ENCODE data around the gene RGS12. TPM values are rescaled to one million over a fixed set of nuclear protein-coding genes. Genes with fewer than 3 reads are reported as not detected.

RGS12 gene
- total RNA-seq, 4 donors from 2014 or later: 12.4 to 77.4 (median 17.3) TPM

- Histone ChIP-seq H3K36me3 (peaks cover 0 to 4% (median 0%) of the 10 kb centered on the region in 4 donors), H3K4me3 (no peak overlapping the region), H3K9me3 (no peaks in the 10 kb centered on the region), H3K27me3 (no peaks in the 10 kb centered on the region), H3K27ac (no peak overlapping the region), H3K4me1 (peaks cover 0 to 15% (median 14%) of the 10 kb centered on the region in 4 donors)
- intact Hi-C loops (cut with DNase I; ENCODE audit: low total_unique reads) (no loop called here), in situ Hi-C loops (cut with MboI; ENCODE audit: low pct_ligation_motif_present in 1 of 4, low pct_unique_long_range_greater_than_20kb in 1 of 4, low sequenced_read_pairs in 3 of 4) (no loop called here)
- no peak for DNase-seq
- 88% methylated on average over 7 of the region's 9 CpGs; no CpG with 5 or more reads in 1 of the 2 donors for WGBS, 2 donors (ENCODE audit: low coverage in 1 of 2)
- no peak for TF ChIP-seq EP300 (IDR thresholded peaks at IDR 0.05; ENCODE audit: low read depth)
- TF ChIP-seq CTCF (IDR thresholded peaks at IDR 0.05): no peak
- no peak for TF ChIP-seq POLR2AphosphoS5 (IDR thresholded peaks at IDR 0.05)
- TF ChIP-seq POLR2A (IDR thresholded peaks at IDR 0.05): no peak
Measured at GRCh38 chr4:3244747-3245146, 48.1 kb upstream of the RGS12 start.

DNA sequence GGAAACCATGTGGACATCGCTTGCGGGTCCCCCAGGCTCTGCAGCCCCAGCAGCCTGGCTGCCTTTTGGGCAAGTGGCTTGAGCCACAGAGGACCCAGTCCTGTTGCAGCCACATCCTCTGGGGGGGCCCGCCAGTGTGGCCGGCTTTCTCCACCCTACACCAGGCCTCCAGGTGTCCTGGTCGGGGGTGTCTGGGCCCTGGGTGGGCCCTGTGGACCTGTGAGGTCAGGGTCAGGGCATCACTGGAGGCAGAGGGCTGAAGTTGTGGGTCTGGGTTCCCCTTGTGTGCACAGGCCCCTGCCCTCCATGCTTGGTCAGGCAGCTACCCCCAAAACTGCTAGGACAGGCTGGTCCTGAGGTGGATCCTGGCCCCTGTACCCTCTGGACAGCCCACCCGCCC lies 47.1 kb upstream of the RGS12 start:
- Histone ChIP-seq H3K27me3 (no peaks in the 10 kb centered on the region), H3K4me1 (peaks cover 0 to 13% (median 13%) of the 10 kb centered on the region in 4 donors), H3K9me3 (no peaks in the 10 kb centered on the region), H3K4me3 (no peak overlapping the region), H3K36me3 (no peaks in the 10 kb centered on the region), H3K27ac (no peak overlapping the region)
- in situ Hi-C loops (cut with MboI; ENCODE audit: low pct_ligation_motif_present in 1 of 4, low pct_unique_long_range_greater_than_20kb in 1 of 4, low sequenced_read_pairs in 3 of 4): no loop called here
- intact Hi-C loops (cut with DNase I; ENCODE audit: low total_unique reads): no loop called here
- 81% methylated on average over 6 of the region's 6 CpGs; no CpG with 5 or more reads in 1 of the 2 donors for WGBS, 2 donors (ENCODE audit: low coverage in 1 of 2)
- no peak for TF ChIP-seq CTCF (IDR thresholded peaks at IDR 0.05)
- TF ChIP-seq EP300 (IDR thresholded peaks at IDR 0.05; ENCODE audit: low read depth): no peak
- no peak for TF ChIP-seq POLR2AphosphoS5 (IDR thresholded peaks at IDR 0.05)
- TF ChIP-seq POLR2A (IDR thresholded peaks at IDR 0.05): no peak
- no peak for DNase-seq

GRCh38 chr4:3246458-3247398 lies 46.1 kb upstream of the RGS12 start:
- intact Hi-C loops (cut with DNase I; ENCODE audit: low total_unique reads): no loop called here
- Histone ChIP-seq H3K4me3 (no peak overlapping the region), H3K27me3 (no peaks in the 10 kb centered on the region), H3K36me3 (no peaks in the 10 kb centered on the region), H3K4me1 (peaks cover 0 to 4% (median 4%) of the 10 kb centered on the region in 4 donors), H3K9me3 (no peaks in the 10 kb centered on the region), H3K27ac (no peak overlapping the region)
- no peak for TF ChIP-seq EP300 (IDR thresholded peaks at IDR 0.05; ENCODE audit: low read depth)
- in situ Hi-C loops (cut with MboI; ENCODE audit: low pct_ligation_motif_present in 1 of 4, low pct_unique_long_range_greater_than_20kb in 1 of 4, low sequenced_read_pairs in 3 of 4): no loop called here
- 68% methylated on average over 15 of the region's 16 CpGs; no CpG with 5 or more reads in 1 of the 2 donors for WGBS, 2 donors (ENCODE audit: low coverage in 1 of 2)
- no peak for DNase-seq

GRCh38 chr4:3247399-3248177 lies 45.2 kb upstream of the RGS12 start:
- Histone ChIP-seq H3K27ac (no peak overlapping the region), H3K27me3 (no peaks in the 10 kb centered on the region), H3K36me3 (no peaks in the 10 kb centered on the region), H3K4me3 (no peak overlapping the region), H3K9me3 (no peaks in the 10 kb centered on the region), H3K4me1 (peaks cover 0 to 4% (median 0%) of the 10 kb centered on the region in 4 donors)
- TF ChIP-seq EP300 (IDR thresholded peaks at IDR 0.05; ENCODE audit: low read depth): no peak
- TF ChIP-seq CTCF (IDR thresholded peaks at IDR 0.05): no peak
- TF ChIP-seq POLR2A (IDR thresholded peaks at IDR 0.05): no peak
- no peak for TF ChIP-seq POLR2AphosphoS5 (IDR thresholded peaks at IDR 0.05)
- 96% methylated on average over 18 of the region's 21 CpGs; no CpG with 5 or more reads in 1 of the 2 donors for WGBS, 2 donors (ENCODE audit: low coverage in 1 of 2)
- in situ Hi-C loops (cut with MboI; ENCODE audit: low pct_ligation_motif_present in 1 of 4, low pct_unique_long_range_greater_than_20kb in 1 of 4, low sequenced_read_pairs in 3 of 4): no loop called here
- no peak for DNase-seq
- intact Hi-C loops (cut with DNase I; ENCODE audit: low total_unique reads): no loop called here
